Breast epithelium (tissue), 4 donors: ENCODE results near the gene CHD9. TPM values are rescaled to one million over a fixed set of nuclear protein-coding genes. Genes with fewer than 3 reads are reported as not detected.
"Not testable (repeated sequence)": the region's sequence is repeated elsewhere in the genome, so short reads cannot be mapped to it uniquely, and the experiment has no call there.

ENCODE experiments used
- DNase-seq, 2 donors: peaks; one replicate each; pipeline ENCODE4 v3.0.0-alpha.2; 2019; ENCODE audit warnings: low spot score in 2 of 2
- H3K27ac ChIP-seq, 2 donors: fragments of 200-600 bp; sonication (generic) in 1 of 2; one replicate each; pipeline ENCODE4 v1.5.1; 2016 to 2019; ENCODE audit warnings: mild to moderate bottlenecking in 1 of 2
- H3K27me3 ChIP-seq, 2 donors: fragments of 200-600 bp; sonication (generic) in 1 of 2; one replicate each; pipeline versions ENCODE4 v1.5.1 to v1.6.0; 2017 to 2019; ENCODE audit warnings: control low read depth in 1 of 2, mild to moderate bottlenecking in 1 of 2
- H3K36me3 ChIP-seq: fragments of 200-600 bp; one replicate; pipeline ENCODE4 v1.5.1; 2019
- H3K4me1 ChIP-seq, 2 donors: fragments of 200-600 bp; sonication (generic); one replicate each; pipeline ENCODE4 v1.5.1; 2016 to 2019; ENCODE audit warnings: control low read depth in 1 of 2
- H3K4me3 ChIP-seq, 3 donors: fragments of 200-600 bp; sonication (generic); 1 replicate in 2 of 3; 2 replicates in 1 of 3; pipeline ENCODE4 v1.5.1; 2016 to 2019; ENCODE audit warnings: mild to moderate bottlenecking in 3 of 3, moderate library complexity in 2 of 3
- H3K9me3 ChIP-seq, 2 donors: fragments of 200-600 bp; sonication (generic) in 1 of 2; one replicate each; pipeline ENCODE4 v1.5.1; 2016 to 2019; ENCODE audit warnings: control low read depth in 1 of 2
- POLR2A ChIP-seq: fragments of 450-650 bp; IDR thresholded peaks from one replicate; pipeline ENCODE4 v1.6.1; 2016; ENCODE audit warnings: antibody characterized with exemption, mild to moderate bottlenecking, moderate library complexity
- POLR2AphosphoS5 ChIP-seq, 3 donors: sonication (generic); formaldehyde crosslinking; IDR thresholded peaks; one replicate each; pipeline ENCODE4 v1.6.1; 2017; ENCODE audit warnings: antibody characterized with exemption in 3 of 3
- intact Hi-C: fragments of 100-400 bp; cut with DNase I; formaldehyde crosslinking; loops from one replicate; pipeline ENCODE4 v1.15.1; 2023; ENCODE audit warnings: low total_unique reads
- total RNA-seq, 3 donors: library from RNA; depleted of rRNA; stranded (reverse); fragments of >200 nt; gene quantifications; one replicate each; pipeline ENCODE4 v1.1.0, GENCODE V29; 2016
- TF ChIP-seq, protein P1 (sequence below), 3 donors: fragments of 450-650 bp; IDR thresholded peaks; one replicate each; pipeline ENCODE4 v1.5.1; 2016 to 2017; ENCODE audit warnings: antibody characterized with exemption in 3 of 3, mild to moderate bottlenecking in 3 of 3, moderate library complexity in 3 of 3

CHD9 gene
- total RNA-seq, 3 donors from 2014 or later = 93.8 to 160 (median 158) TPM

DNA sequence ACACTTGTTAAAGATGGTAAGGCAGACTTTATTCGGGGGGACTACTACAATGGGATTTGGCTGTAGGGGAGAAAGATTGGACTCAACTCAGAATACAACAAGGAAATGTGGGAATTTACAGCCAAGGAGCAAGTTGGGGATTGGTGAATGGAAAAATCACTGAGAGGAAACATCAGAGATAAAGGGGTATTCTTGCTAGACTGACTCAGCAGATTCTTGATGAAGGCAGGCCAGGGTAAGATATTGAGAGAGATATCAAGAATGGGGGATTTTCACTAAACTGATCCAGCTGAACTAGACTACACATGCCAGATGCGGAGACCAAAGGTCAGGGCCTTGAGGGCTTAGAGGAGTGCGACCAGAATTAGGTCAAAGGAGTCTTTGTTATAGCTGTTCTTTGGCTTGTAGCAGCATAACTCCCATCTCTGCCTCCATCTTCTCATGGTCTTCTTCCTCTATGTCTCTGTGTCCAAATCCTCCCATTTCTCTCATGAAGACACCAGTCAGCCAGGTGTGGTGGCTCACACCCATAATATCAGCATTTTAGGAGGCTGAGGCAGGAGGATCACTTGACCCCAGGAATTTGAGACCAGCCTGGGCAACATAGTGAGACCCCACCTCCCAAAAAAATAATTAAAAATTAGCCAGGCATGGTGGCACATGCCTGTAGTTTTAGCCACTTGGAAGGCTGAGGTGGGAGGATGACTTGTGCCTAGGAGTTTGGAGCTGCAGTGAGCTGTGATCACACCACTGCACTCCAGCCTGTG, 19.4 kb upstream of the CHD9 start:
- H3K27me3 ChIP-seq = no peaks in the 10 kb centered on the region
- intact Hi-C loops = no loop called here
- H3K36me3 ChIP-seq = no peaks in the 10 kb centered on the region
- H3K4me3 ChIP-seq = no peak overlapping the region
- DNase-seq = no peak
- no peaks in the 10 kb centered on the region for H3K4me1 ChIP-seq
- peaks cover 0 to 8% of the 10 kb centered on the region in 2 donors for H3K9me3 ChIP-seq
- H3K27ac ChIP-seq = no peak overlapping the region
- TF ChIP-seq, protein P1, sequence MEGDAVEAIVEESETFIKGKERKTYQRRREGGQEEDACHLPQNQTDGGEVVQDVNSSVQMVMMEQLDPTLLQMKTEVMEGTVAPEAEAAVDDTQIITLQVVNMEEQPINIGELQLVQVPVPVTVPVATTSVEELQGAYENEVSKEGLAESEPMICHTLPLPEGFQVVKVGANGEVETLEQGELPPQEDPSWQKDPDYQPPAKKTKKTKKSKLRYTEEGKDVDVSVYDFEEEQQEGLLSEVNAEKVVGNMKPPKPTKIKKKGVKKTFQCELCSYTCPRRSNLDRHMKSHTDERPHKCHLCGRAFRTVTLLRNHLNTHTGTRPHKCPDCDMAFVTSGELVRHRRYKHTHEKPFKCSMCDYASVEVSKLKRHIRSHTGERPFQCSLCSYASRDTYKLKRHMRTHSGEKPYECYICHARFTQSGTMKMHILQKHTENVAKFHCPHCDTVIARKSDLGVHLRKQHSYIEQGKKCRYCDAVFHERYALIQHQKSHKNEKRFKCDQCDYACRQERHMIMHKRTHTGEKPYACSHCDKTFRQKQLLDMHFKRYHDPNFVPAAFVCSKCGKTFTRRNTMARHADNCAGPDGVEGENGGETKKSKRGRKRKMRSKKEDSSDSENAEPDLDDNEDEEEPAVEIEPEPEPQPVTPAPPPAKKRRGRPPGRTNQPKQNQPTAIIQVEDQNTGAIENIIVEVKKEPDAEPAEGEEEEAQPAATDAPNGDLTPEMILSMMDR (IDR thresholded peaks at IDR 0.05) = no peak
- TF ChIP-seq POLR2A = no peak
- TF ChIP-seq POLR2AphosphoS5 (IDR thresholded peaks at IDR 0.05) = no peak

DNA sequence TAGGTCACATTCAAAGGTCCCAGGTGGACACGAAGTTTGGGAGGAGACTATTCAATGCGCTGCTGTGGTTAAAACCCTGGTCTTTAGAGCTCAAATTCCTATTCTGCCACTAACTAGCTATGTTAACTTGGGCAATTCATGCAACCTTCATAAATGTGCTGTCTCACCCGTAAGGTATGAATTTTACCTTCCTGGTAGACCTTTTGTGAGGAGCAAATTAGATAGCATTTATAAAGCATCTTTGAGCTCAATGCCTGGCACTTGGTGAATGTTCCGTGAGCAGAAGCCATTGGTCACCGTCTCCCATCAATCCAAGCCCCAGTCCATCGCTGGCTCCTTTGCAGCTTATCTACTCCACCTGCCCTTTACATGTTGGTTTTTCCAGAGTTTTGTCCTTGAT, 18.7 kb upstream of the CHD9 start:
- Histone ChIP-seq H3K9me3 (peaks cover 0 to 8% of the 10 kb centered on the region in 2 donors), H3K4me1 (peaks cover 0 to 2% of the 10 kb centered on the region in 2 donors), H3K27me3 (no peaks in the 10 kb centered on the region), H3K36me3 (no peaks in the 10 kb centered on the region), H3K4me3 (no peak overlapping the region), H3K27ac (no peak overlapping the region)
- no peak for DNase-seq
- no peak for TF ChIP-seq POLR2A
- intact Hi-C loops = no loop called here

DNA sequence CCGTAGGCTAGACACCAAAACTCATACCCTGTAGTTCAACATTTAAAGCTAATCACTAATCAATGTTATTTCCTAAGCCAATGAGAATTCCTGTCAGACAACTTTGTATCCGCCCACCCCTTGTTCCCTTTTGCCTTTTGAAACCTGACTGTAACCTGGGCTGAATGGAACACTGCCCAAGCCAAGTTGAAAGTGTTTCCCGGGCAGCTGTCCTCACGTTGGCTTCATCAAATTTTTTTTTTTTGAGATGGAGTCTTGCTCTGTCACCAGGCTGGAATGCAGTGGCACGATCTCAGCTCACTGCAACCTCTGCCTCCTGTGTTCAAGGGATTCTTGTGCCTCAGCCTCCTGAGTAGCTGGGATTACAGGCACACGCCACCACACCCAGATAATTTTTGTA, 18.1 kb upstream of the CHD9 start:
- intact Hi-C loops, H3K4me1 ChIP-seq, H3K36me3 ChIP-seq, H3K27ac ChIP-seq, DNase-seq, H3K27me3 ChIP-seq, H3K9me3 ChIP-seq, H3K4me3 ChIP-seq: not testable (repeated sequence)

DNA sequence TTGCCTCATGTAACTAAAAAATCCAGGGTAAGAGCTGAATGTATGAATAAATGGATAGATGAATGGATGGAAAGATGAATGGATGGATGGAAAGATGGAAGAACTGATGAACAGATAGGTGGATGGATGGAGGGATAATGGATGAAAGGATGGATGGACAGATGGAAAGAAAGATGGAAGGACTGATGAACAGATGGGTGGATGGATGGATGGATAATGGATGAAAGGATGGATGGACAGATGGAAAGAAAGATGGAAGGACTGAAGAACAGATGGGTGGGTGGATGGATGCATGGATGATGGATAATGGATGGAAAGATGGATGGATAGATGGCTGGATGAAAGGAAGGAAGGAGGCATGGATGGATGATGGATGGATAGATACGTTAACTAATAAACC, 14.0 kb upstream of the CHD9 start:
- intact Hi-C loops = no loop called here
- no peaks in the 10 kb centered on the region for H3K36me3 ChIP-seq
- TF ChIP-seq, protein P1 (IDR thresholded peaks at IDR 0.05) = no peak
- no peak for TF ChIP-seq POLR2A
- no peak for TF ChIP-seq POLR2AphosphoS5 (IDR thresholded peaks at IDR 0.05)
- DNase-seq = no peak
- H3K4me1 ChIP-seq = peaks cover 6 to 12% of the 10 kb centered on the region in 2 donors
- H3K27me3 ChIP-seq = no peaks in the 10 kb centered on the region
- peak overlapping the region; percentile 79 to 89 for H3K27ac ChIP-seq
- H3K4me3 ChIP-seq = no peak overlapping the region
- no peaks in the 10 kb centered on the region for H3K9me3 ChIP-seq

DNA sequence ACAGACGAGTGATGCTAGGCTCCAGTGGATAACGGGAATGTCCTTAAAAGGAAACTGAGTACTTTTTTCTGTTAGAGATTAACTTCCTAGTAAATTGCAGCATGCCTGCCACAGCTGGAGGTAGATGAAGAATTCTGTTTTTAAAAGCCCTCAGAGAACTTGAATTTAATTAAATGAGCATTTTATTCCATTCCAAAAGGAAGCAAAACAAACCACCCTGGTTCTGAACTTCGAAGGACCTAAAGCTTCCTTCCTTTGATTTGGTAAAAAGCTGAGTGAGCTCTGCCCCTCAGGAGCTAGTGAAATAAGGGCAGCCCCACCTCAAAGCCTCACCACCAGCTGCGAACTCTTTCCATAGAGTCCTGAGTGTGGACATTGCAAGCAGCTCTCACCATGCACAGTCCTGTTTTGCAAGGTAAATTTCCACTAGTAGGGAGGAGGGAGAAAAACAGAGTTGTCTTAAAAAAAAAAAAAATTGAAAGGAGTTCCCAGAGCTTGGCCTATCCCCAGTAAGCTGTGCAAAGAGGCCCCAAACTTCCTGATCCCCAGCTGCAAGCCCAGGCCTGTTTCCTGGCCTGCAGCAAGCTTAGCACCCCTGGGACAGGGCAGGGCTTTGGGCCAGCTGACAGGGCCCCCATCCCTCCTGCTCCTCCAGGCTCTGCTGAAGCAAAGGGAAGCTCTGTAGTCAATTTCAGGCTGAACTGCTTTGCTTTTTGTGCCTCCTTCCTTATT, 13.3 kb upstream of the CHD9 start:
- no peak for TF ChIP-seq POLR2A
- TF ChIP-seq POLR2AphosphoS5 (IDR thresholded peaks at IDR 0.05) = peak in 2 of 3 donors; percentile 32 to 46
- peak; percentile 57 to 66 for DNase-seq
- Histone ChIP-seq H3K27me3 (no peaks in the 10 kb centered on the region), H3K4me1 (peaks cover 6 to 12% of the 10 kb centered on the region in 2 donors), H3K4me3 (peak overlapping the region in 2 of 3 donors; percentile 46 to 50), H3K27ac (peak overlapping the region; percentile 79 to 89), H3K9me3 (no peaks in the 10 kb centered on the region), H3K36me3 (no peaks in the 10 kb centered on the region)
- intact Hi-C loops = no loop called here

DNA sequence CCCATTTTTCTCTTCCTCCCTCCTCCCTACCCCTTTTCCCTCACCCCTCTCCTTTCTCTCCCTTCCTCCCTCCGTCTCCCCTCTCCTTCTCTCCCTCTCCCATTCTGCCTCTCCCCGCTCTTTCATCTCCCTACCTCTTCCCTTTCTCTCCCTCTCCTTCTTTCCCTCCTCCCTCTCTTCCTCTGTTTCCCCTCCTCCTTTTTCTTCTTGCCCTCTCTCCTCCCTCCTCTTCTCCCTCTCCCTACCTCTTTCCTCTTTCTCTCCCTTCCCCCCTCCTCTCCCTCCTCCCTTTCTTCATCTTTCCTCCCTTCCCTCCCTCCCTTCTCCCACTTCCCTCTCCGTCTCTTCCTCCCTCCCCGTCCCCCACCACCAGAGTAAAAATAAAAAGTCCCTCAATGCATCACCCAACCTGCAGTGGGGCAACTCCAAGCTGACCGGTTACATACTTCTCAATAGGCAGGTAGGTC, 12.5 kb upstream of the CHD9 start:
- no peaks in the 10 kb centered on the region for H3K36me3 ChIP-seq
- no peak for DNase-seq
- no peaks in the 10 kb centered on the region for H3K9me3 ChIP-seq
- peak overlapping the region; percentile 79 to 89 for H3K27ac ChIP-seq
- H3K27me3 ChIP-seq = no peaks in the 10 kb centered on the region
- peaks cover 6 to 12% of the 10 kb centered on the region in 2 donors for H3K4me1 ChIP-seq
- intact Hi-C loops = no loop called here
- peak overlapping the region in 2 of 3 donors; percentile 50 to 60 for H3K4me3 ChIP-seq
- no peak for TF ChIP-seq POLR2AphosphoS5 (IDR thresholded peaks at IDR 0.05)
- TF ChIP-seq POLR2A = no peak
- TF ChIP-seq, protein P1 (IDR thresholded peaks at IDR 0.05) = no peak
